K562 (cell line): ENCODE measurements around the gene SHISA6. TPM values are rescaled to one million over a fixed set of nuclear protein-coding genes. Genes with fewer than 3 reads are reported as not detected.

ENCODE experiments used
- ATAC-seq: fragments of 200-7000 bp; cut with Tn5 transposase; 3 replicates; pipeline ENCODE4 v1.9.1; 2020; ENCODE audit warnings: moderate library complexity
- BruUV-seq: library from RNA; stranded (reverse); fragments of 400-500 nt; replicated peaks from 2 replicates; lab custom pipeline; 2021; lab: Mats Ljungman, UMichigan
- CTCF ChIA-PET: fragments of 300-600 bp; formaldehyde crosslinking; extraction: SDS; loops from one replicate; lab custom pipeline; 2021; ENCODE audit warnings: low intra/inter-chr PET ratio; lab: Yijun Ruan, JAX
- POLR2A ChIA-PET: fragments of 300-600, 350-650 bp; sonication (Branson Sonifier 250); formaldehyde crosslinking; extraction: SDS; loops from one replicate; lab custom pipeline; 2021; ENCODE audit warnings: antibody characterized with exemption, inconsistent platforms; lab: Yijun Ruan, JAX
- DNase-seq, 4 experiments: peaks; one replicate each; pipeline versions ENCODE4 v3.0.0 to v3.0.0-alpha.2; 2011 to 2018; ENCODE audit warnings: low spot score in 3 of 4, mixed read lengths in 3 of 4; ENCODE audit errors: extremely low read depth in 1 of 4
- FAIRE-seq: peaks from 2 replicates; lab custom pipeline; 2011; peaks lifted over from hg19 to GRCh38; lab: Jason Lieb, UNC
- H2AFZ ChIP-seq: 2 replicates; pipeline ENCODE4 v1.6.0; 2011; ENCODE audit warnings: low read depth, low read length, control low read depth, inconsistent platforms
- H3K27ac ChIP-seq: fragments of 200-600 bp; 3 replicates; pipeline ENCODE4 v1.8.0; 2011; ENCODE audit warnings: low read depth, mild to moderate bottlenecking, control low read depth, inconsistent platforms, low read length, moderate library complexity, mixed read lengths; ENCODE audit errors: extremely low read depth
- H3K27me3 ChIP-seq, 2 experiments: fragments of 300-600 bp in 1 of 2; 2 replicates in 1 of 2; 3 replicates in 1 of 2; pipeline versions ENCODE4 v1.6.0 to v1.8.0; 2011; ENCODE audit warnings: inconsistent platforms in 2 of 2, low read length in 2 of 2, mild to moderate bottlenecking in 1 of 2, mixed read lengths in 1 of 2, moderate library complexity in 1 of 2; ENCODE audit not compliant: control insufficient read depth in 2 of 2, insufficient read depth in 2 of 2
- H3K36me3 ChIP-seq: fragments of 300-600 bp; 3 replicates; pipeline ENCODE4 v1.8.0; 2011; ENCODE audit warnings: mild to moderate bottlenecking, low read length, inconsistent platforms; ENCODE audit not compliant: control insufficient read depth, insufficient read depth
- H3K4me1 ChIP-seq, 2 experiments: fragments of 200-600 bp in 1 of 2; replicated peaks in 1 of 2; 2 replicates in 1 of 2; 3 replicates in 1 of 2; pipeline versions ENCODE4 v1.5.1 to v1.8.0; 2011; ENCODE audit warnings: inconsistent platforms in 2 of 2, low read length in 2 of 2, mild to moderate bottlenecking in 1 of 2, mixed read lengths in 1 of 2, moderate library complexity in 1 of 2; ENCODE audit not compliant: control insufficient read depth in 2 of 2, insufficient read depth in 2 of 2
- H3K4me2 ChIP-seq: 2 replicates; pipeline ENCODE4 v1.6.1; 2011; ENCODE audit warnings: low read length, control low read depth, inconsistent platforms, mixed read lengths; ENCODE audit not compliant: insufficient read depth
- H3K4me3 ChIP-seq: fragments of 200-600 bp; sonication (generic), shearing (Covaris generic); 2 replicates; pipeline ENCODE4 v1.5.1; 2016; ENCODE audit warnings: control low read depth, inconsistent platforms
- H3K79me2 ChIP-seq: fragments of 200-600 bp; 3 replicates; pipeline ENCODE4 v1.8.0; 2011; ENCODE audit warnings: low read length, inconsistent platforms; ENCODE audit not compliant: control insufficient read depth, insufficient read depth
- H3K9ac ChIP-seq, 2 experiments: 2 replicates each; pipeline versions ENCODE4 v1.6.0 to v1.6.1; 2011; ENCODE audit warnings: low read depth in 2 of 2, low read length in 2 of 2, control low read depth in 1 of 2, inconsistent platforms in 1 of 2, mild to moderate bottlenecking in 1 of 2, mixed read lengths in 1 of 2; ENCODE audit not compliant: insufficient read depth in 1 of 2
- H3K9me1 ChIP-seq: one replicate; pipeline ENCODE4 v1.6.0; 2011; ENCODE audit warnings: inconsistent platforms, mild to moderate bottlenecking, low read length, moderate library complexity; ENCODE audit not compliant: control insufficient read depth, insufficient read depth
- H3K9me3 ChIP-seq: replicated peaks from 2 replicates; pipeline ENCODE4 v1.5.1; 2011; ENCODE audit warnings: low read depth, low read length, inconsistent platforms; ENCODE audit not compliant: control insufficient read depth, insufficient read depth
- H4K20me1 ChIP-seq: replicated peaks from 2 replicates; pipeline ENCODE4 v1.6.1; 2011; ENCODE audit warnings: low read length, inconsistent platforms, mixed read lengths; ENCODE audit not compliant: control insufficient read depth, insufficient read depth
- COPS2 ChIP-seq: fragments of 450-650 bp; conservative IDR thresholded peaks from 2 replicates; pipeline ENCODE4 v1.6.1; 2016; ENCODE audit warnings: mild to moderate bottlenecking, moderate library complexity
- HINFP ChIP-seq: fragments of 450-650 bp; conservative IDR thresholded peaks from 2 replicates; pipeline ENCODE4 v1.6.1; 2016; ENCODE audit warnings: missing genetic modification characterization, low read depth, mild to moderate bottlenecking, control low read depth, missing compliant biosample characterization
- MTA3 ChIP-seq: fragments of 450-650 bp; formaldehyde crosslinking; IDR thresholded peaks from 2 replicates; pipeline ENCODE4 v1.6.1; 2017; ENCODE audit warnings: mild to moderate bottlenecking, borderline replicate concordance
- POLR2G ChIP-seq: fragments of 200-400 bp; formaldehyde crosslinking; IDR thresholded peaks from 2 replicates; pipeline ENCODE4 v1.6.1; 2017; ENCODE audit warnings: low read depth, mild to moderate bottlenecking, antibody characterized with exemption, low read length, moderate library complexity
- RBM39 ChIP-seq: fragments of 200-400 bp; formaldehyde crosslinking; optimal IDR thresholded peaks from 2 replicates; pipeline ENCODE3; 2018; ENCODE audit warnings: low read depth, low read length
- TSHZ1 ChIP-seq: fragments of 250-450 bp; sonication (Bioruptor Pico); IDR thresholded peaks from 2 replicates; pipeline ENCODE4 v1.4.0; 2020; ENCODE audit warnings: mild to moderate bottlenecking, moderate library complexity
- ZNF384 ChIP-seq: IDR thresholded peaks from 2 replicates; pipeline ENCODE4 v1.6.1; 2012; ENCODE audit warnings: low read depth, low read length, improper control_type of control experiment
- ZNF507 ChIP-seq: conservative IDR thresholded peaks from 2 replicates; pipeline ENCODE4 v1.6.1; 2017; ENCODE audit warnings: missing genetic modification characterization, missing compliant biosample characterization
- ZNF655 ChIP-seq: fragments of 250-450 bp; sonication (Bioruptor Pico); IDR thresholded peaks from 2 replicates; pipeline ENCODE4 v1.5.0; 2021
- WGBS: fragments of 100-300 bp; shearing (Covaris generic); methylation state at CpG from one replicate; pipeline ENCODE4 v1.1.6; 2016; ENCODE audit warnings: low coverage, mixed read lengths; ENCODE audit not compliant: insufficient coverage; ENCODE audit errors: missing lambda C conversion rate; 5-methylcytosine and 5-hydroxymethylcytosine counted together
- in situ Hi-C: fragments of 300-500 bp; cut with MboI; formaldehyde crosslinking; loops from 4 replicates; pipeline ENCODE4 v1.15.0; 2018; ENCODE audit warnings: inconsistent platforms, mixed read lengths
- intact Hi-C: fragments of 100-400 bp; cut with micrococcal nuclease; formaldehyde crosslinking; loops from 2 replicates; pipeline ENCODE4 v1.14.2; 2022
- polyA plus RNA-seq, 8 experiments: library from polyadenylated mRNA; depleted of rRNA in 4 of 8; stranded (reverse) in 5 of 8; unstranded in 3 of 8; fragments of >200 nt; fragmentation: Nextera tagmentation in 2 of 8; fragmentation: Illumina TruSeq in 1 of 8; extraction: Ambion mirVana in 2 of 8; extraction: Trizol in 1 of 8; gene quantifications; 2 replicates each; pipeline versions ENCODE4 v1.2.1 to v1.2.3, GENCODE V29; 2011 to 2014; ENCODE audit warnings: inconsistent platforms in 1 of 8, missing spikeins in 1 of 8
- total RNA-seq, 7 experiments: library from RNA; depleted of rRNA in 6 of 7; stranded (reverse); fragments of >200 nt in 6 of 7; fragmentation: Illumina TruSeq in 2 of 7; extraction: Trizol in 2 of 7; gene quantifications; 2 replicates each; pipeline versions ENCODE4 v1.2.1 to v1.2.3, GENCODE V29; 2011 to 2021; ENCODE audit warnings: low replicate concordance in 1 of 7
- TF ChIP-seq, protein P1 (sequence below): fragments of 250-450 bp; sonication (Bioruptor Pico); IDR thresholded peaks from 2 replicates; pipeline ENCODE4 v1.8.0; 2022; ENCODE audit warnings: moderate library complexity, mild to moderate bottlenecking, inconsistent platforms

Gene SHISA6
- total and polyA plus RNA-seq, 9 of the 15 experiments (the other 6 are each of a cell fraction or from before 2014, with no cell fraction given) = not detected

DNA sequence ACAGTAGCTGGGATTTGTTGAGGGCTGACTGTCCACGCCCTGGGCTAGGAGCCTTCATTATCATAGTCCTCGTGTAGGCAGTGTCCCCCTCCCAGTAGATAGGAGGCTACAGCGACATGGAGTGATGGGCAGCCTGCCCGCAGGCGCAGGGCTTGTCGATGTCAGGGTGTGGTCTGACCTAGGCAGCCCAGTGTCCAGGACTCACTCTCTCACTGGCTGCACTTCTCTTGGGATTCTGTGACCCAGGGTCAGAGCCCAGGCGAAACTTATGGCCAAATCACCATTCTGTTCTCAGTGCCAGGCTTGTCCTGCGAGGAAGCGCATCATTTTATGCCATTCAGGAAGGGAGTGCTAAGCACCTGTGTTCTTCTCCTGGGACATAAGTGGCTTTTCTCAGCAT, 32.6 kb downstream of the SHISA6 start (continued):
- no peak for TF ChIP-seq HINFP (tag)
- TF ChIP-seq ZNF384 = no peak
- TF ChIP-seq COPS2 = no peak

DNA sequence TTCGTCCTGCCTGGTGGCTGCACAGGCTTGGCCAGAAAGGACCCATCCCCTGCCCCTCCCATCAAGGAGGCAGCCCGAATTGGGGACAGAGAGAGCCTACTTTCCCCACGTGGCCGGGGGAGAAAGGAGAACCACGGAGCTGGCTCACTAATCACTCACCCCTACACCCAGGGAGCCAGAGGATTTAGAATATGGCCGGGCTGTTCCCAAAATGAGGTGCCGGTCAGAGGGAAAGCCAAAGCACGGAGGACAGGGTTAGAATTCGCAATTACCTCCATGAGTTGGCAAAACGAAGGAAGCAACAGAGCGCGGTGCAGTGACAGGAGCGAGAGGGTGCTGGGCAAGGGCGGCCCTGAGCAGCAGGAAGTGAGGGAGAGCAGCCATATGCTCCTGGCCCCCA, 33.1 kb downstream of the SHISA6 start:
- no peak overlapping the region for H2AFZ ChIP-seq
- no peak overlapping the region for H3K4me2 ChIP-seq
- CTCF ChIA-PET = no interaction called here
- H3K4me1 ChIP-seq = no peaks in the 10 kb centered on the region
- POLR2A ChIA-PET = no interaction called here
- no peaks in the 10 kb centered on the region for H4K20me1 ChIP-seq
- WGBS = 2% methylated on average over 10 of the region's 14 CpGs
- H3K9ac ChIP-seq = no peak overlapping the region
- H3K27ac ChIP-seq = no peak overlapping the region
- intact Hi-C loops (no loop called here), in situ Hi-C loops (no loop called here)
- DNase-seq (no peak), ATAC-seq (no peak), FAIRE-seq (no peak)
- no peak overlapping the region for H3K4me3 ChIP-seq
- no TSS peak for BruUV-seq
- H3K79me2 ChIP-seq = no peaks in the 10 kb centered on the region
- H3K27me3 ChIP-seq = no peaks in the 10 kb centered on the region
- H3K9me1 ChIP-seq = no peaks in the 10 kb centered on the region
- H3K9me3 ChIP-seq = no peaks in the 10 kb centered on the region
- H3K36me3 ChIP-seq = no peaks in the 10 kb centered on the region
- TF ChIP-seq RBM39 (no peak), TSHZ1 (no peak), MTA3 (no peak), POLR2G (no peak), ZNF655 (CRISPR knock-in tag) (no peak), ZNF507 (tag) (no peak)
- TF ChIP-seq, protein P1, sequence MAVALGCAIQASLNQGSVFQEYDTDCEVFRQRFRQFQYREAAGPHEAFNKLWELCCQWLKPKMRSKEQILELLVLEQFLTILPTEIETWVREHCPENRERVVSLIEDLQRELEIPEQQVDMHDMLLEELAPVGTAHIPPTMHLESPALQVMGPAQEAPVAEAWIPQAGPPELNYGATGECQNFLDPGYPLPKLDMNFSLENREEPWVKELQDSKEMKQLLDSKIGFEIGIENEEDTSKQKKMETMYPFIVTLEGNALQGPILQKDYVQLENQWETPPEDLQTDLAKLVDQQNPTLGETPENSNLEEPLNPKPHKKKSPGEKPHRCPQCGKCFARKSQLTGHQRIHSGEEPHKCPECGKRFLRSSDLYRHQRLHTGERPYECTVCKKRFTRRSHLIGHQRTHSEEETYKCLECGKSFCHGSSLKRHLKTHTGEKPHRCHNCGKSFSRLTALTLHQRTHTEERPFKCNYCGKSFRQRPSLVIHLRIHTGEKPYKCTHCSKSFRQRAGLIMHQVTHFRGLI (CRISPR knock-in tag) = no peak
